Measurements from ENCODE around the gene LAMTOR2. TPM values are rescaled to one million over a fixed set of nuclear protein-coding genes. Genes with fewer than 3 reads are reported as not detected.

Gene LAMTOR2
- total and polyA plus RNA-seq, 2 of the 8 experiments (the other 6 are each of a cell fraction or from before 2014, with no cell fraction given): 54.7 to 122 TPM

DNA sequence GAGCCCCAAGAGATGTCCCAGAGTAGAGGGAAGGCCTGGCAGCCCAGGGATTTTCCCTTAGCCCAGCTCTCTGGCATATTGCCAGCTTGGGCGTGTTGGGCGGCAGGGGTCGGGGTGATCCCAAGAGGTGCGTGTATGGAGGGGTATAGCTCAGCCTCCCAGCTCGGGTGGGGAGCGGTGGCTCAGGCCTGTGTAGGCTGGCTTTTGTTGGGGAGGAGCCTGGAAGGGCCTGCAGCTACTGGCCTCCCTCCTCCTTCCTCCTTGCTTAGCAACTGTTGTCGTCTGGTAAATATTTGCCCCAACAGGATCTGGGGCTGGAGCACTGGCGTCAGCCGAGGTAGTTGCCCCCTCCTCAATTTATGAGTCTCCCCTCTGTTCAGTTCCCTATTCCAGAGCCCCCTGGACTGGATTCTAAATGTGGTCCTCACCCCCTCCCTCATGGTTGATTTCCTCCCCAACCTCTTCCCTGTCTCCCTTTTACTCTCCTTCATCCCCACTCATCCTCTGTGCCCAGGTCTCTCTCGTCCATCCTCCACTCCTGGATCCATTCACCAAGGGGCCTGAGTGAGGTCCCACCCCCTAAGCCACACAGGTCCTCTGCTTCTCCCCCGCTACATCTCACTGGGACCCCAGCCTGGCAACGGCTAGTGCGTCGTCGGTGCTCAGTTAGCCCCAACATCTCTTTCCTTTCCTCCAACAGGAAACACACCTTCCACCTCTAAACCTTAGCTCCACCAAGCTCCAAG is 49.7 kb downstream of the LAMTOR2 start:
- peak overlapping the region; percentile 99 for H2AK5ac ChIP-seq (ENCODE audit: low read depth, low read length)
- 85% methylated on average over 15 of the region's 15 CpGs; no CpG with 5 or more reads in 1 of the 2 experiments for WGBS, 2 experiments (ENCODE audit: extremely low coverage in 1 of 2, insufficient coverage in 1 of 2, insufficient read length in 1 of 2, insufficient replicate concordance in 2 of 2, low coverage in 1 of 2, low lambda C conversion rate in 2 of 2, missing lambda C conversion rate in 1 of 2)
- H3K18ac ChIP-seq (ENCODE audit: extremely low read depth, low read length): peak overlapping the region; percentile 55
- no peak overlapping the region for H2AFZ ChIP-seq (ENCODE audit: low read length)
- peak overlapping the region; percentile 94 for H2BK15ac ChIP-seq (ENCODE audit: low read length)
- DNase-seq (ENCODE audit: low read depth in 1 of 2, low spot score in 2 of 2) (no peak), FAIRE-seq (no peak)
- H2BK5ac ChIP-seq (ENCODE audit: low read depth, low read length): peak overlapping the region; percentile 98
- H3K27me3 ChIP-seq (replicated peaks in 1 of 4; ENCODE audit: control insufficient read depth in 3 of 4, extremely low read depth in 1 of 4, insufficient read depth in 3 of 4, low read length in 3 of 4): no peaks in the 10 kb centered on the region; a peak in 1 of 7 replicates
- peak overlapping the region; percentile 76 for H3K27ac ChIP-seq (ENCODE audit: low read depth, low read length)
- ChIA-PET POLR2A (ENCODE audit: partially characterized antibody) (interaction anchor here (0.8 to 29.6 kb wide), 7 partner anchors 9 to 142 kb away, joined by 3 to 763 read pairs (median 3); partner anchors contain the start of genes LMNA and MEX3A), CTCF (ENCODE audit: partially characterized antibody) (interaction anchor here (0.7 to 29.5 kb wide), 6 partner anchors 8 to 120 kb away, joined by 3 to 1994 read pairs (median 38); partner anchors contain the start of genes LMNA and MEX3A)
- peak overlapping the region in 2 of 4 experiments; percentile 34 to 36; a peak in 2 of 7 replicates for H3K9ac ChIP-seq (replicated peaks in 1 of 4; ENCODE audit: extremely low read depth in 1 of 4, low read depth in 3 of 4, low read length in 3 of 4)
- H3K23me2 ChIP-seq (ENCODE audit: low read depth, low read length): peaks cover 7% of the 10 kb centered on the region; the same call in 1 of the 2 replicates
- peak overlapping the region in 1 of 2 experiments; percentile 79; a peak in 2 of 4 replicates for H3K4me2 ChIP-seq (ENCODE audit: insufficient read depth in 1 of 2, low read depth in 2 of 2, low read length in 2 of 2)
- H4K91ac ChIP-seq (replicated peaks; ENCODE audit: insufficient read length, low read length): peak overlapping the region; percentile 40
- no peaks in the 10 kb centered on the region for H3K79me2 ChIP-seq (ENCODE audit: control insufficient read depth in 1 of 2, insufficient read depth in 2 of 2, low read length in 2 of 2)
- H2BK120ac ChIP-seq (replicated peaks; ENCODE audit: low read depth, low read length): no peak overlapping the region
- peak overlapping the region; percentile 82; the same call in 1 of the 2 replicates for H4K8ac ChIP-seq (ENCODE audit: extremely low read depth, insufficient read depth, low read length)
- no peak overlapping the region for H3K23ac ChIP-seq (ENCODE audit: insufficient read length)
- H2BK12ac ChIP-seq (ENCODE audit: low read depth, low read length): peak overlapping the region; percentile 97
- no peaks in the 10 kb centered on the region for H3K36me3 ChIP-seq (ENCODE audit: control insufficient read depth in 2 of 4, insufficient read depth in 4 of 4, low read length in 3 of 4)
- H3K4me1 ChIP-seq (replicated peaks in 1 of 4; ENCODE audit: control insufficient read depth in 3 of 4, insufficient read depth in 4 of 4, low read length in 3 of 4): peaks cover 10 to 37% (median 32%) of the 10 kb centered on the region in 4 experiments
- no peaks in the 10 kb centered on the region for H3K9me3 ChIP-seq (ENCODE audit: insufficient read depth in 2 of 2, low read depth in 1 of 2, low read length in 1 of 2)
- H3K56ac ChIP-seq (replicated peaks; ENCODE audit: insufficient read length, low read depth, low read length): no peak overlapping the region
- H3K4me3 ChIP-seq (ENCODE audit: extremely low read depth in 1 of 4, insufficient read depth in 2 of 4, low read depth in 3 of 4, low read length in 4 of 4): no peak overlapping the region; a peak in 1 of 8 replicates
- peak overlapping the region; percentile 98 for H2BK20ac ChIP-seq (ENCODE audit: low read length)
- H4K5ac ChIP-seq (ENCODE audit: insufficient read length, low read depth, low read length): no peak overlapping the region
- peaks cover 0 to 4% of the 10 kb centered on the region in 2 experiments for H4K20me1 ChIP-seq (replicated peaks in 1 of 2; ENCODE audit: control insufficient read depth in 1 of 2, insufficient read depth in 2 of 2, low read length in 2 of 2)
- H3K4ac ChIP-seq (replicated peaks; ENCODE audit: insufficient read length, low read depth, low read length): no peak overlapping the region
- no peak overlapping the region for H3K14ac ChIP-seq (ENCODE audit: insufficient read length)
- peaks cover 4% of the 10 kb centered on the region; the same call in 1 of the 2 replicates for H3K79me1 ChIP-seq (ENCODE audit: low read depth, low read length)
- TF ChIP-seq RAD21 (IDR thresholded peaks at IDR 0.05 in 1 of 2, conservative IDR thresholded peaks at IDR 0.05 in 1 of 2; ENCODE audit: low read depth in 2 of 2, low read length in 2 of 2) (no peak), KDM5A (IDR thresholded peaks at IDR 0.05; ENCODE audit: low read length) (no peak), RNF2 (IDR thresholded peaks at IDR 0.05; ENCODE audit: borderline replicate concordance, low read depth, low read length, missing control alignments, poor library complexity, severe bottlenecking) (no peak), EP300 (IDR thresholded peaks at IDR 0.05; ENCODE audit: borderline replicate concordance in 1 of 2, low read depth in 2 of 2, low read length in 2 of 2) (no peak), KDM1A (IDR thresholded peaks at IDR 0.05; ENCODE audit: borderline replicate concordance, low read length) (no peak), CHD2 (IDR thresholded peaks at IDR 0.05; ENCODE audit: low read length) (no peak), BRCA1 (IDR thresholded peaks at IDR 0.05; ENCODE audit: low read depth, low read length) (no peak), TEAD4 (IDR thresholded peaks at IDR 0.05; ENCODE audit: low read depth, low read length) (no peak), POLR2AphosphoS5 (IDR thresholded peaks at IDR 0.05; ENCODE audit: low read depth, low read length) (no peak), TAF1 (IDR thresholded peaks at IDR 0.05; ENCODE audit: low read depth, low read length) (no peak), ZNF274 (IDR thresholded peaks at IDR 0.05; ENCODE audit: borderline replicate concordance, extremely low read depth, low read length) (no peak)
